Common myeloid progenitor, CD34-positive (primary cell): ENCODE data around the gene HIBCH.

Experiments
- CTCF ChIA-PET: fragments of 350-600 bp; sonication (Branson Sonifier 250); formaldehyde crosslinking; loops from one replicate; lab custom pipeline; 2021; ENCODE audit warnings: antibody characterized with exemption; lab: Charles Lee
- POLR2A ChIA-PET: fragments of 350-600 bp; sonication (Branson Sonifier 250); formaldehyde crosslinking; loops from one replicate; lab custom pipeline; 2021; ENCODE audit warnings: antibody characterized with exemption; lab: Charles Lee
- DNase-seq, 3 donors: peaks; one replicate each; pipeline versions ENCODE4 v3.0.0 to v3.0.0-alpha.2; 2013
- H3K27ac ChIP-seq, 2 experiments: 1 replicate in 1 of 2; 2 replicates in 1 of 2; pipeline ENCODE4 v1.7.0; 2013; ENCODE audit warnings: inconsistent platforms in 2 of 2, low read length in 2 of 2, mild to moderate bottlenecking in 2 of 2, low read depth in 1 of 2, moderate library complexity in 1 of 2; ENCODE audit not compliant: severe bottlenecking in 2 of 2, insufficient read depth in 1 of 2, poor library complexity in 1 of 2
- H3K27me3 ChIP-seq, 5 experiments: replicated peaks in 2 of 5; 1 replicate in 3 of 5; 2 replicates in 2 of 5; pipeline versions ENCODE4 v1.6.1 to v1.7.0; 2013; ENCODE audit warnings: low read length in 4 of 5, mild to moderate bottlenecking in 2 of 5, moderate library complexity in 2 of 5, inconsistent platforms in 1 of 5; ENCODE audit not compliant: insufficient read depth in 5 of 5, control insufficient read depth in 4 of 5
- H3K36me3 ChIP-seq, 4 experiments: 1 replicate in 2 of 4; 2 replicates in 2 of 4; pipeline versions ENCODE4 v1.6.1 to v1.7.0; 2013; ENCODE audit warnings: low read length in 3 of 4, control low read depth in 1 of 4, mild to moderate bottlenecking in 1 of 4; ENCODE audit not compliant: control insufficient read depth in 4 of 4, insufficient read depth in 4 of 4
- H3K4me1 ChIP-seq, 4 experiments: 1 replicate in 3 of 4; 2 replicates in 1 of 4; pipeline versions ENCODE4 v1.6.1 to v1.7.1; 2013; ENCODE audit warnings: low read length in 3 of 4, mild to moderate bottlenecking in 3 of 4, control low read depth in 1 of 4, inconsistent platforms in 1 of 4, moderate library complexity in 1 of 4; ENCODE audit not compliant: control insufficient read depth in 4 of 4, insufficient read depth in 4 of 4; ENCODE audit errors: control extremely low read depth in 1 of 4
- H3K4me3 ChIP-seq, 7 experiments: 1 replicate in 4 of 7; 2 replicates in 3 of 7; pipeline versions ENCODE4 v1.5.1 to v1.7.0; 2013; ENCODE audit warnings: mild to moderate bottlenecking in 7 of 7, low read length in 6 of 7, moderate library complexity in 6 of 7, inconsistent platforms in 2 of 7, low read depth in 2 of 7, control low read depth in 1 of 7; ENCODE audit not compliant: insufficient read depth in 4 of 7, control insufficient read depth in 1 of 7; ENCODE audit errors: extremely low read depth in 1 of 7
- H3K9me3 ChIP-seq, 5 experiments: 1 replicate in 4 of 5; 2 replicates in 1 of 5; pipeline versions ENCODE4 v1.6.1 to v1.7.1; 2013; ENCODE audit warnings: low read length in 4 of 5, mild to moderate bottlenecking in 2 of 5, inconsistent platforms in 1 of 5, low read depth in 1 of 5, moderate library complexity in 1 of 5; ENCODE audit not compliant: control insufficient read depth in 4 of 5, insufficient read depth in 2 of 5; ENCODE audit errors: control extremely low read depth in 1 of 5
- WGBS: methylation state at CpG from one replicate; pipeline ENCODE4 v1.1.5; 2013; ENCODE audit not compliant: insufficient coverage; 5-methylcytosine and 5-hydroxymethylcytosine counted together

HIBCH gene

GRCh38 chr2:190156530-190157212 lies 163.0 kb downstream of the HIBCH start:
- ChIA-PET POLR2A (no interaction called here), CTCF (no interaction called here)
- Histone ChIP-seq H3K9me3 (no peaks in the 10 kb centered on the region), H3K36me3 (no peaks in the 10 kb centered on the region), H3K27me3 (no peaks in the 10 kb centered on the region), H3K27ac (no peak overlapping the region), H3K4me3 (no peak overlapping the region), H3K4me1 (no peaks in the 10 kb centered on the region)
- no peak for DNase-seq
- no CpG with 5 or more reads among the region's 4 CpGs for WGBS
